H9 (cell line): ENCODE measurements around the gene FAM149A. TPM values are rescaled to one million over a fixed set of nuclear protein-coding genes. Genes with fewer than 3 reads are reported as not detected.

ENCODE experiments used
- DNase-seq: peaks from one replicate; pipeline ENCODE4 v3.0.0-alpha.2; 2017
- H2AFZ ChIP-seq: one replicate; pipeline ENCODE4 v1.6.1; 2013; ENCODE audit warnings: mild to moderate bottlenecking, low read length, control low read depth, moderate library complexity
- H2AK5ac ChIP-seq: 2 replicates; pipeline ENCODE4 v1.6.1; 2013; ENCODE audit warnings: low read length, control low read depth, mixed read lengths; ENCODE audit not compliant: insufficient read length
- H2BK120ac ChIP-seq: one replicate; pipeline ENCODE4 v1.6.1; 2013; ENCODE audit warnings: low read depth, mild to moderate bottlenecking, low read length, control low read depth, inconsistent platforms; ENCODE audit not compliant: poor library complexity, severe bottlenecking
- H2BK12ac ChIP-seq: 2 replicates; pipeline ENCODE4 v1.6.1; 2013; ENCODE audit warnings: low read length, control low read depth, mixed read lengths, low read depth; ENCODE audit not compliant: insufficient read length
- H2BK15ac ChIP-seq: 2 replicates; pipeline ENCODE4 v1.6.1; 2013; ENCODE audit warnings: low read depth, low read length, control low read depth
- H2BK20ac ChIP-seq: one replicate; pipeline ENCODE4 v1.6.1; 2013; ENCODE audit warnings: low read depth, mild to moderate bottlenecking, low read length, control low read depth, inconsistent platforms; ENCODE audit not compliant: poor library complexity, severe bottlenecking
- H2BK5ac ChIP-seq: 2 replicates; pipeline ENCODE4 v1.6.1; 2013; ENCODE audit warnings: low read length, control low read depth, mixed read lengths; ENCODE audit not compliant: insufficient read length
- H3K14ac ChIP-seq: 2 replicates; pipeline ENCODE4 v1.6.1; 2013; ENCODE audit warnings: low read length, control low read depth; ENCODE audit not compliant: insufficient read depth
- H3K18ac ChIP-seq: 2 replicates; pipeline ENCODE4 v1.6.1; 2013; ENCODE audit warnings: low read depth, mild to moderate bottlenecking, mixed read lengths, low read length, control low read depth; ENCODE audit not compliant: insufficient read length
- H3K23ac ChIP-seq: 2 replicates; pipeline ENCODE4 v1.6.1; 2013; ENCODE audit warnings: low read length, control low read depth, mixed read lengths, low read depth; ENCODE audit not compliant: insufficient read length
- H3K23me2 ChIP-seq: 2 replicates; pipeline ENCODE4 v1.6.1; 2013; ENCODE audit warnings: low read depth, mild to moderate bottlenecking, mixed read lengths, low read length, control low read depth; ENCODE audit not compliant: insufficient read length, poor library complexity, severe bottlenecking
- H3K27ac ChIP-seq: 2 replicates; pipeline ENCODE4 v1.5.1; 2013; ENCODE audit warnings: low read length, control low read depth, mixed read lengths, low read depth; ENCODE audit not compliant: insufficient read length
- H3K27me3 ChIP-seq: 2 replicates; pipeline ENCODE4 v1.6.1; 2013; ENCODE audit warnings: low read length, control low read depth, inconsistent platforms; ENCODE audit not compliant: insufficient read depth
- H3K4ac ChIP-seq: 2 replicates; pipeline ENCODE4 v1.6.1; 2013; ENCODE audit warnings: low read depth, mild to moderate bottlenecking, control low read depth, inconsistent platforms, low read length, moderate library complexity
- H3K4me1 ChIP-seq: 2 replicates; pipeline ENCODE4 v1.6.1; 2013; ENCODE audit warnings: low read length, control low read depth, inconsistent platforms; ENCODE audit not compliant: insufficient read depth
- H3K4me2 ChIP-seq: 2 replicates; pipeline ENCODE4 v1.6.1; 2013; ENCODE audit warnings: low read length, control low read depth, mixed read lengths; ENCODE audit not compliant: insufficient read length, insufficient read depth
- H3K56ac ChIP-seq: 2 replicates; pipeline ENCODE4 v1.6.1; 2013; ENCODE audit warnings: low read depth, mild to moderate bottlenecking, mixed read lengths, low read length, control low read depth; ENCODE audit not compliant: insufficient read length
- H3K79me1 ChIP-seq: 2 replicates; pipeline ENCODE4 v1.6.1; 2013; ENCODE audit warnings: low read depth, mild to moderate bottlenecking, moderate library complexity, low read length, control low read depth, inconsistent platforms; ENCODE audit not compliant: insufficient read depth, poor library complexity, severe bottlenecking
- H3K79me2 ChIP-seq: 2 replicates; pipeline ENCODE4 v1.6.1; 2013; ENCODE audit warnings: low read length, control low read depth, inconsistent platforms; ENCODE audit not compliant: insufficient read depth
- H3K9ac ChIP-seq: 2 replicates; pipeline ENCODE4 v1.6.1; 2013; ENCODE audit warnings: low read length, control low read depth, mixed read lengths; ENCODE audit not compliant: insufficient read length; ENCODE audit errors: extremely low read depth
- H3K9me3 ChIP-seq: one replicate; pipeline ENCODE4 v1.6.1; 2013; ENCODE audit warnings: low read depth, low read length, inconsistent platforms; ENCODE audit not compliant: control insufficient read depth
- H3T11ph ChIP-seq: one replicate; pipeline ENCODE4 v1.6.1; 2013; ENCODE audit warnings: mild to moderate bottlenecking, low read length, control low read depth, inconsistent platforms
- H4K20me1 ChIP-seq: one replicate; pipeline ENCODE4 v1.6.1; 2013; ENCODE audit not compliant: control insufficient read depth, insufficient read length, insufficient read depth
- H4K5ac ChIP-seq: 2 replicates; pipeline ENCODE4 v1.6.1; 2013; ENCODE audit warnings: low read depth, mild to moderate bottlenecking, mixed read lengths, low read length, control low read depth; ENCODE audit not compliant: insufficient read length
- H4K8ac ChIP-seq: replicated peaks from 2 replicates; pipeline ENCODE4 v1.6.1; 2013; ENCODE audit warnings: low read length, control low read depth, mixed read lengths, low read depth; ENCODE audit not compliant: insufficient read length
- H4K91ac ChIP-seq: 2 replicates; pipeline ENCODE4 v1.6.1; 2013; ENCODE audit warnings: low read depth, mild to moderate bottlenecking, moderate library complexity, mixed read lengths, low read length, control low read depth; ENCODE audit not compliant: insufficient read length
- H3K27ac Mint-ChIP-seq, 3 experiments: 2 replicates in 2 of 3; 3 replicates in 1 of 3; pipeline ENCODE4 v1.8.0; 2020 to 2021; ENCODE audit warnings: mixed read lengths in 3 of 3, mild to moderate bottlenecking in 1 of 3, moderate library complexity in 1 of 3
- H3K27me3 Mint-ChIP-seq: 2 replicates; pipeline ENCODE4 v1.8.0; 2021; ENCODE audit warnings: low read depth, mild to moderate bottlenecking, moderate library complexity, mixed read lengths
- H3K36me3 Mint-ChIP-seq, 3 experiments: 2 replicates in 2 of 3; 3 replicates in 1 of 3; pipeline ENCODE4 v1.8.0; 2020 to 2021; ENCODE audit warnings: low read depth in 3 of 3, mixed read lengths in 3 of 3; ENCODE audit not compliant: insufficient read depth in 1 of 3
- H3K4me1 Mint-ChIP-seq, 2 experiments: 2 replicates each; pipeline ENCODE4 v1.8.0; 2020; ENCODE audit warnings: mixed read lengths in 2 of 2
- H3K4me3 Mint-ChIP-seq, 2 experiments: 2 replicates in 1 of 2; 3 replicates in 1 of 2; pipeline ENCODE4 v1.8.0; 2020 to 2021; ENCODE audit warnings: mild to moderate bottlenecking in 2 of 2, mixed read lengths in 2 of 2, moderate library complexity in 1 of 2
- H3K9me3 Mint-ChIP-seq, 2 experiments: 2 replicates in 1 of 2; 3 replicates in 1 of 2; pipeline ENCODE4 v1.8.0; 2020; ENCODE audit warnings: mild to moderate bottlenecking in 2 of 2, mixed read lengths in 2 of 2, moderate library complexity in 1 of 2
- WGBS: extraction: QIAGEN DNeasy Blood & Tissue Kit; methylation state at CpG from one replicate; pipeline ENCODE4 v1.1.7; 2013; ENCODE audit warnings: missing lambda C conversion rate, low lambda C conversion rate, mixed read lengths; ENCODE audit not compliant: insufficient read length; ENCODE audit errors: extremely low coverage; 5-methylcytosine and 5-hydroxymethylcytosine counted together
- total RNA-seq: library from RNA; stranded (reverse); gene quantifications from 2 replicates; pipeline ENCODE4 v1.2.1, GENCODE V29; 2021
- TF ChIP-seq, protein P1 (sequence below): fragments of 200-600 bp; sonication (generic); conservative IDR thresholded peaks from 3 replicates; pipeline ENCODE4 v1.8.0; 2021; ENCODE audit warnings: antibody characterized with exemption, mild to moderate bottlenecking

Gene FAM149A
- total RNA-seq, 1 experiment from 2014 or later, result 5.9 TPM

DNA sequence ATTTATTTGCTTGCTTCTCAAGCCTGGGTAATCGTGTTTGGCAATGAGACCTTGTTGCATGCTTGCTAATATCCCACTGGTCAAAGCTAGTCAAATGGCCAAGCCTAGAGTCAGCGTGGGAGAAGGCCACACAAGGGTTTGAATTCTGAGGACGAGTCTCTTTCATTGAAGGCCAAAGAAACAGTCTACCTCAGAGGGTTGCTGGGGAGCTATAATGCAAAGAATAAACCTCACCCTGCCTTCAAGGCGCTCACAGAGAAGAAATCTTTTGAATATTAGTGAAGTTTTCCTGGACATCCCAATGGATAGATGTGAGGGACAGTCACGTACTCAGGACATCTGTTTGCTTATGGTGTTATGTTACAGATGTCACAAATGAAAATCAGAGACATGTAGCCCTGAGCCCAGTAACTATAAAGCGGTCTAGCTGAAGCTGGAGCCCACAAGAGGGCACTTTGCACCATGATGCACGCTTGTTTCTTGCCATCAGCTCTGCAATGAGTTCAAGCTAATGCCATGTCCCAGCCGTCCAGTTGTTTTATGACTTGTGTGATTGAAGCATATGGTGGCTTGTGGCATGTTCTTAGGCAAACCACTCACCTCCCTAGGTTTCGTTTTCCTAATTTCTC, 36.6 kb upstream of the FAM149A start:
- Mint-ChIP-seq H3K36me3 (no peaks in the 10 kb centered on the region), H3K27ac (peak overlapping the region in 1 of 3 experiments; percentile 63; a peak in 1 of 7 replicates), H3K4me3 (no peak overlapping the region), H3K4me1 (peaks cover 11 to 20% of the 10 kb centered on the region in 2 experiments), H3K9me3 (no peaks in the 10 kb centered on the region), H3K27me3 (no peaks in the 10 kb centered on the region)
- no peaks in the 10 kb centered on the region for H3K23me2 ChIP-seq
- H4K91ac ChIP-seq, result no peak overlapping the region
- peak; percentile 52 for DNase-seq
- no peaks in the 10 kb centered on the region for H3K79me2 ChIP-seq
- no peak overlapping the region for H3K4ac ChIP-seq
- H2BK5ac ChIP-seq, result no peak overlapping the region
- no peak overlapping the region for H3K18ac ChIP-seq
- H2BK12ac ChIP-seq, result no peak overlapping the region
- no peak overlapping the region for H2BK15ac ChIP-seq
- no peak overlapping the region for H3K9ac ChIP-seq
- no peaks in the 10 kb centered on the region for H3K27me3 ChIP-seq
- no peaks in the 10 kb centered on the region for H3K9me3 ChIP-seq
- TF ChIP-seq, protein P1, sequence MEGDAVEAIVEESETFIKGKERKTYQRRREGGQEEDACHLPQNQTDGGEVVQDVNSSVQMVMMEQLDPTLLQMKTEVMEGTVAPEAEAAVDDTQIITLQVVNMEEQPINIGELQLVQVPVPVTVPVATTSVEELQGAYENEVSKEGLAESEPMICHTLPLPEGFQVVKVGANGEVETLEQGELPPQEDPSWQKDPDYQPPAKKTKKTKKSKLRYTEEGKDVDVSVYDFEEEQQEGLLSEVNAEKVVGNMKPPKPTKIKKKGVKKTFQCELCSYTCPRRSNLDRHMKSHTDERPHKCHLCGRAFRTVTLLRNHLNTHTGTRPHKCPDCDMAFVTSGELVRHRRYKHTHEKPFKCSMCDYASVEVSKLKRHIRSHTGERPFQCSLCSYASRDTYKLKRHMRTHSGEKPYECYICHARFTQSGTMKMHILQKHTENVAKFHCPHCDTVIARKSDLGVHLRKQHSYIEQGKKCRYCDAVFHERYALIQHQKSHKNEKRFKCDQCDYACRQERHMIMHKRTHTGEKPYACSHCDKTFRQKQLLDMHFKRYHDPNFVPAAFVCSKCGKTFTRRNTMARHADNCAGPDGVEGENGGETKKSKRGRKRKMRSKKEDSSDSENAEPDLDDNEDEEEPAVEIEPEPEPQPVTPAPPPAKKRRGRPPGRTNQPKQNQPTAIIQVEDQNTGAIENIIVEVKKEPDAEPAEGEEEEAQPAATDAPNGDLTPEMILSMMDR, result peak; percentile 63
- no CpG with 5 or more reads among the region's 9 CpGs for WGBS
- H3K56ac ChIP-seq, result no peak overlapping the region
- H2AK5ac ChIP-seq, result no peak overlapping the region
- no peak overlapping the region for H2BK20ac ChIP-seq
- no peaks in the 10 kb centered on the region for H4K20me1 ChIP-seq
- H3K27ac ChIP-seq, result no peak overlapping the region
- H3K23ac ChIP-seq, result no peak overlapping the region
- H3K4me1 ChIP-seq, result peaks cover 2% of the 10 kb centered on the region; the same call in 1 of the 2 replicates
- no peak overlapping the region for H3K4me2 ChIP-seq
- H4K5ac ChIP-seq, result no peak overlapping the region
- H3T11ph ChIP-seq, result no peak overlapping the region
- H3K79me1 ChIP-seq, result no peaks in the 10 kb centered on the region
- no peak overlapping the region for H4K8ac ChIP-seq
- no peak overlapping the region for H2AFZ ChIP-seq
- no peak overlapping the region for H2BK120ac ChIP-seq
- no peak overlapping the region for H3K14ac ChIP-seq
